Kidney (tissue), 14 donors: ENCODE measurements around the gene ALDOA. TPM values are rescaled to one million over a fixed set of nuclear protein-coding genes. Genes with fewer than 3 reads are reported as not detected.

ENCODE experiments used
- DNase-seq, 5 donors: peaks; one replicate each; pipeline ENCODE4 v3.0.0-alpha.2; 2013 to 2020
- FAIRE-seq: peaks from 2 replicates; lab custom pipeline; 2012; peaks lifted over from hg19 to GRCh38; lab: Jason Lieb, UNC
- H3K27ac ChIP-seq, 2 donors: one replicate each; pipeline ENCODE4 v1.7.0; 2013; ENCODE audit warnings: low read depth in 2 of 2, low read length in 2 of 2, inconsistent platforms in 1 of 2
- H3K27me3 ChIP-seq: one replicate; pipeline ENCODE4 v1.7.1; 2013; ENCODE audit warnings: low read length, inconsistent platforms; ENCODE audit not compliant: control insufficient read depth, insufficient read depth
- H3K36me3 ChIP-seq, 3 donors: one replicate each; pipeline versions ENCODE4 v1.7.0 to v1.7.1; 2013; ENCODE audit warnings: low read length in 3 of 3, control low read depth in 1 of 3, inconsistent platforms in 1 of 3; ENCODE audit not compliant: insufficient read depth in 3 of 3, control insufficient read depth in 2 of 3
- H3K4me1 ChIP-seq, 3 donors: one replicate each; pipeline versions ENCODE4 v1.7.0 to v1.7.1; 2013; ENCODE audit warnings: low read length in 3 of 3, inconsistent platforms in 1 of 3, low read depth in 1 of 3; ENCODE audit not compliant: control insufficient read depth in 2 of 3, insufficient read depth in 2 of 3
- H3K4me3 ChIP-seq, 3 donors: one replicate each; pipeline versions ENCODE4 v1.7.0 to v1.8.1; 2013; ENCODE audit warnings: low read length in 3 of 3, control low read depth in 1 of 3, inconsistent platforms in 1 of 3
- H3K9ac ChIP-seq, 3 donors: one replicate each; pipeline versions ENCODE4 v1.7.0 to v1.7.1; 2013; ENCODE audit warnings: low read length in 3 of 3, control low read depth in 1 of 3, inconsistent platforms in 1 of 3
- H3K9me3 ChIP-seq, 3 donors: one replicate each; pipeline versions ENCODE4 v1.7.0 to v1.7.1; 2013; ENCODE audit warnings: low read length in 3 of 3, control low read depth in 1 of 3, inconsistent platforms in 1 of 3; ENCODE audit not compliant: control insufficient read depth in 2 of 3, insufficient read depth in 1 of 3
- intact Hi-C: fragments of 100-400 bp; cut with DNase I; formaldehyde crosslinking; loops from one replicate; pipeline ENCODE4 v1.11.1; 2022
- polyA plus RNA-seq: library from polyadenylated mRNA; stranded (reverse); fragments of 350-450 nt; fragmentation: Illumina TruSeq; extraction: RNeasy Lipid Tissue Mini Kit (QIAGEN cat#74804); gene quantifications from one replicate; pipeline ENCODE4 v1.2.3, GENCODE V29; 2014; ENCODE audit warnings: low read depth, low replicate concordance; ENCODE audit not compliant: insufficient read depth
- total RNA-seq: library from RNA; stranded (reverse); fragmentation: NEBNext Ultra II Directional; extraction: Animal tissue kit (Norgen Biotek cat#: 25700); gene quantifications from one replicate; pipeline ENCODE4 v1.2.1, GENCODE V29; 2021
- TF ChIP-seq, protein P1 (sequence below): IDR thresholded peaks from 3 replicates; pipeline ENCODE4 v1.5.1; 2012; ENCODE audit warnings: mild to moderate bottlenecking, moderate library complexity, borderline replicate concordance; ENCODE audit not compliant: insufficient read depth; ENCODE audit errors: extremely low read depth
- donor health status: control.
- donor health status: control.
- donor health status: control.
- donor health status: control.
- donor health status: control.
- donor health status: DM: yes; HTN: yes; CAD: no.
- donor health status: Normal renal cell carcinoma (clear cell type).

ALDOA gene
- total and polyA plus RNA-seq, 2 donors from 2014 or later, result 1,017 to 1,506 TPM

DNA sequence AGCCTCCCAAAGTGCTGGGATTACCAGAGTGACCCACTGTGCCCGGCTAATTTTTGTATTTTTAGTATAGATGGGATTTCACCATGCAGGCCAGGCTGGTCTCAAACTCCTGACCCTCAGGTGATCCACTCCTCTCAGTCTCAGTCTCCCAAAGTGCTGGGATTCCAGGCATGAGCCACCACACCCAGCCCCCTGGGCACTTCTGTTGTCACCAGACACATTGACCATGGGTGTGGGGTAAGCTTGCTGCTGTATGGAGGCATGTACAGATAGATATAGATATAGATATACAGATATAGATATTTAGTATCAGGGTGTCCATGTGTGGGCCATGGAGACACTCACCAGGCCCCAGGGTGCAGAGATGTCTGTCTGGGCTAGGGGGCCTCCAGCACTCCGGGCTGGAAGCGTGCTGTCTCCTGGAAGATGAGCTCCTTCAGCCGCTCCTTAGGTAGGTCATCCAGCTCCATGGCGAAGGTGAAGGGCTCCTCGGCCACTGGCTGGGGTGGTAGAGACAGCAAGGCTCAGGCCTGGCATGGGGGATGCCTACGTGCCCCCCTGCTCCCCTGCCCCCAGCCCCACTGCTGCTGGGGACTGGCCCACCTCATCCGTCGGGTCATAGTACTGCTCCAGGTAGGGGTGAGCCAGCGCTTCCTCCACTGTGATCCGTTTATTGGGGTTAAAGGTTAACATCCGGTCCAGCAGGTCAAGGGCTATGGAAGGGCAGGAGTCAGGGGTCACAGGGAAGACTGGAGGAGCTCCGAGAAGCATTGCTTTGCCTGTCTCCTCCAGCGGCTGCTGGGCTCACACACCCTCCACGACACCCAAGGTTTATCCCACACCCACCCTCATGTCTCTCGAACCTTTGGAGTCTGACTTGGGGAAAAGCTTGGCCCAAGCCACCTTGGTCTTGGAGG, 51.0 kb downstream of the ALDOA start:
- Histone ChIP-seq H3K4me1 (peaks cover 0 to 9% (median 0%) of the 10 kb centered on the region in 3 donors), H3K27me3 (no peaks in the 10 kb centered on the region), H3K9me3 (no peaks in the 10 kb centered on the region), H3K4me3 (no peak overlapping the region), H3K9ac (no peak overlapping the region), H3K36me3 (peaks cover 7 to 26% (median 12%) of the 10 kb centered on the region in 3 donors), H3K27ac (no peak overlapping the region)
- intact Hi-C loops, result no loop called here
- FAIRE-seq, result no peak
- no peak for DNase-seq
- TF ChIP-seq, protein P1, sequence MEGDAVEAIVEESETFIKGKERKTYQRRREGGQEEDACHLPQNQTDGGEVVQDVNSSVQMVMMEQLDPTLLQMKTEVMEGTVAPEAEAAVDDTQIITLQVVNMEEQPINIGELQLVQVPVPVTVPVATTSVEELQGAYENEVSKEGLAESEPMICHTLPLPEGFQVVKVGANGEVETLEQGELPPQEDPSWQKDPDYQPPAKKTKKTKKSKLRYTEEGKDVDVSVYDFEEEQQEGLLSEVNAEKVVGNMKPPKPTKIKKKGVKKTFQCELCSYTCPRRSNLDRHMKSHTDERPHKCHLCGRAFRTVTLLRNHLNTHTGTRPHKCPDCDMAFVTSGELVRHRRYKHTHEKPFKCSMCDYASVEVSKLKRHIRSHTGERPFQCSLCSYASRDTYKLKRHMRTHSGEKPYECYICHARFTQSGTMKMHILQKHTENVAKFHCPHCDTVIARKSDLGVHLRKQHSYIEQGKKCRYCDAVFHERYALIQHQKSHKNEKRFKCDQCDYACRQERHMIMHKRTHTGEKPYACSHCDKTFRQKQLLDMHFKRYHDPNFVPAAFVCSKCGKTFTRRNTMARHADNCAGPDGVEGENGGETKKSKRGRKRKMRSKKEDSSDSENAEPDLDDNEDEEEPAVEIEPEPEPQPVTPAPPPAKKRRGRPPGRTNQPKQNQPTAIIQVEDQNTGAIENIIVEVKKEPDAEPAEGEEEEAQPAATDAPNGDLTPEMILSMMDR, result no peak

- TF ChIP-seq, protein P1, result no peak
- peaks cover 7 to 26% (median 12%) of the 10 kb centered on the region in 3 donors for H3K36me3 ChIP-seq
- DNase-seq (no peak), FAIRE-seq (no peak)
- H3K4me1 ChIP-seq, result peaks cover 0 to 9% (median 0%) of the 10 kb centered on the region in 3 donors
- H3K9ac ChIP-seq, result no peak overlapping the region
- H3K4me3 ChIP-seq, result no peak overlapping the region
- intact Hi-C loops, result no loop called here
- no peak overlapping the region for H3K27ac ChIP-seq
- no peaks in the 10 kb centered on the region for H3K9me3 ChIP-seq
- no peaks in the 10 kb centered on the region for H3K27me3 ChIP-seq
These were observed 52.2 kb downstream of the ALDOA start for GRCh38 chr16:30117768-30118167.

DNA sequence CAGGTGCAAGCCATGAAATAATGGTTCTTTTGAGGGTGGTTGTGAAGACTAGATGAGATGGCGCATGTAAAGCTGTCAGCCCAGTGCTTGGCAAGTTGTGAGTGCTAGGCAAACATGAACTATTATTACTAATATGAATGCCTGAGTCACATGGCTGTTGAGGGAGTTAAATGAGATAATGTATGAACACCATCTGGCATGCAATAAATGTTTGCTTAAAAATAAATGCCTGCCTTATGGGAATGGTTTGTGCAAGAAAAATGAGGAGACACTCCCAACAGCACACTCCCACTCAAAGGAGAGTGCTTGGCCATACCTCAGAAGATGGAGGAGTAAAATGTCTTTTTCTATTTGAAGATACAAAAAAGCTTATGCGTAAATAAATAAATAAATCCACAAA, 53.9 kb downstream of the ALDOA start:
- intact Hi-C loops, result no loop called here
- no peaks in the 10 kb centered on the region for H3K9me3 ChIP-seq
- DNase-seq (no peak), FAIRE-seq (no peak)
- H3K27me3 ChIP-seq, result no peaks in the 10 kb centered on the region
- H3K9ac ChIP-seq, result no peak overlapping the region
- TF ChIP-seq, protein P1, result no peak
- H3K27ac ChIP-seq, result no peak overlapping the region
- no peak overlapping the region for H3K4me3 ChIP-seq
- peaks cover 0 to 4% (median 0%) of the 10 kb centered on the region in 3 donors for H3K4me1 ChIP-seq
- peaks cover 7 to 26% (median 12%) of the 10 kb centered on the region in 3 donors for H3K36me3 ChIP-seq

Other genes starting within 250 kb of the ALDOA start
- gene PAGR1, start 249.6 kb upstream of the ALDOA start, total RNA-seq, result 23.5 TPM
- gene PAGR1, start 249.6 kb upstream of the ALDOA start, polyA plus RNA-seq, result 30.0 TPM
- gene MVP, start 245.3 kb upstream of the ALDOA start, total RNA-seq, result 271 TPM
- gene MVP, start 245.3 kb upstream of the ALDOA start, polyA plus RNA-seq, result 123 TPM
- gene CDIPT, start 202.5 kb upstream of the ALDOA start, total RNA-seq, result 85.9 TPM
- 148 TPM for gene CDIPT, start 202.5 kb upstream of the ALDOA start, polyA plus RNA-seq
- gene SEZ6L2, start 166.2 kb upstream of the ALDOA start, total RNA-seq, result 32.4 TPM
- gene SEZ6L2, start 166.2 kb upstream of the ALDOA start, polyA plus RNA-seq, result 9.1 TPM
- gene ASPHD1, start 165.3 kb upstream of the ALDOA start, total RNA-seq, result 8.9 TPM
- 6.1 TPM for gene ASPHD1, start 165.3 kb upstream of the ALDOA start, polyA plus RNA-seq
- gene KCTD13, start 139.5 kb upstream of the ALDOA start, total RNA-seq, result 25.8 TPM
- gene KCTD13, start 139.5 kb upstream of the ALDOA start, polyA plus RNA-seq, result 9.9 TPM
- 127 TPM for gene TMEM219, start 103.7 kb upstream of the ALDOA start, total RNA-seq
- 288 TPM for gene TMEM219, start 103.7 kb upstream of the ALDOA start, polyA plus RNA-seq
- 54.3 TPM for gene TAOK2, start 91.9 kb upstream of the ALDOA start, total RNA-seq
- 19.6 TPM for gene TAOK2, start 91.9 kb upstream of the ALDOA start, polyA plus RNA-seq
- 16.0 TPM for gene HIRIP3, start 70.1 kb upstream of the ALDOA start, total RNA-seq
- gene HIRIP3, start 70.1 kb upstream of the ALDOA start, polyA plus RNA-seq, result 18.7 TPM
- 74.1 TPM for gene INO80E, start 69.5 kb upstream of the ALDOA start, total RNA-seq
- 52.7 TPM for gene INO80E, start 69.5 kb upstream of the ALDOA start, polyA plus RNA-seq
- gene DOC2A, start 54.7 kb upstream of the ALDOA start, total RNA-seq, result 1.9 TPM
- 3.5 TPM for gene DOC2A, start 54.7 kb upstream of the ALDOA start, polyA plus RNA-seq
- not detected for gene C16orf92, start 42.6 kb upstream of the ALDOA start, total RNA-seq
- not detected for gene C16orf92, start 42.6 kb upstream of the ALDOA start, polyA plus RNA-seq
- not detected for gene TLCD3B, start 34.5 kb upstream of the ALDOA start, total RNA-seq
- not detected for gene TLCD3B, start 34.5 kb upstream of the ALDOA start, polyA plus RNA-seq
- 78.8 TPM for gene PPP4C, start 10.2 kb downstream of the ALDOA start, total RNA-seq
- gene PPP4C, start 10.2 kb downstream of the ALDOA start, polyA plus RNA-seq, result 107 TPM
- 1.6 TPM for gene TBX6, start 26.2 kb downstream of the ALDOA start, total RNA-seq
- 0.62 TPM for gene TBX6, start 26.2 kb downstream of the ALDOA start, polyA plus RNA-seq
- 40.0 TPM for gene YPEL3, start 30.5 kb downstream of the ALDOA start, total RNA-seq
- 107 TPM for gene YPEL3, start 30.5 kb downstream of the ALDOA start, polyA plus RNA-seq
- 3.6 TPM for gene GDPD3, start 47.8 kb downstream of the ALDOA start, total RNA-seq
- gene GDPD3, start 47.8 kb downstream of the ALDOA start, polyA plus RNA-seq, result 17.7 TPM
- gene MAPK3, start 57.5 kb downstream of the ALDOA start, total RNA-seq, result 77.7 TPM
- gene MAPK3, start 57.5 kb downstream of the ALDOA start, polyA plus RNA-seq, result 90.0 TPM
- 69.3 TPM for gene CORO1A, start 117.8 kb downstream of the ALDOA start, total RNA-seq
- gene CORO1A, start 117.8 kb downstream of the ALDOA start, polyA plus RNA-seq, result 8.0 TPM
- gene BOLA2B, start 127.9 kb downstream of the ALDOA start, total RNA-seq, result 77.6 TPM
- gene BOLA2B, start 127.9 kb downstream of the ALDOA start, polyA plus RNA-seq, result 177 TPM
- gene SLX1A, start 128.1 kb downstream of the ALDOA start, total RNA-seq, result 51.3 TPM
- 35.4 TPM for gene SLX1A, start 128.1 kb downstream of the ALDOA start, polyA plus RNA-seq
- 19.8 TPM for gene SULT1A3, start 133.5 kb downstream of the ALDOA start, total RNA-seq
- gene SULT1A3, start 133.5 kb downstream of the ALDOA start, polyA plus RNA-seq, result 31.3 TPM
- gene NPIPB13, start 182.7 kb downstream of the ALDOA start, total RNA-seq, result 20.5 TPM
- 1.2 TPM for gene NPIPB13, start 182.7 kb downstream of the ALDOA start, polyA plus RNA-seq